ENCODE data around the gene TRPT1. TPM values are rescaled to one million over a fixed set of nuclear protein-coding genes. Genes with fewer than 3 reads are reported as not detected.

The TRPT1 gene
- total RNA-seq, 4 donors from 2014 or later, result 41.4 to 59.9 (median 50.3) TPM

DNA sequence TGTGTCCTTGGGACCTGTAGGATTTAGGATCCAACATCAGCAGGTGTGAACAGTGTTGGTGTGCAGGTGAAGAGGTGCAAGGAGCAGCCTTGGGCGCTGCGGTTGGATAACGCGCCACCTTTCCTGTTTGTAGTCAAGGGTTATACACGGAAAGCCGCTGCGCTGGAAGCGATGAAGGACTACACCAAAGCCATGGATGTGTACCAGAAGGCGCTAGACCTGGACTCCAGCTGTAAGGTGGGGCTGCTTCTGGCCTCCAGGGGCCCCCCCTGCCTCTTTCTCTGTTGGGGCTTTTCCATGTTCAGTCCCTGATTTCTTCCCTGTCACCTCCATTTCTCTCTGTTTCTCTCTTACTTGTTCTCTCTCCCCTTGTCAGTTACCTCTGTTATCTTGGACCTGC is 23.0 kb downstream of the TRPT1 start:
- no peak for ATAC-seq
- TF ChIP-seq EP300 (IDR thresholded peaks at IDR 0.05), result no peak
- Histone ChIP-seq H3K27ac (no peak overlapping the region), H3K36me3 (peaks cover 0 to 89% of the 10 kb centered on the region in 2 donors), H3K4me1 (peaks cover 0 to 42% (median 3%) of the 10 kb centered on the region in 3 donors), H3K9me3 (no peaks in the 10 kb centered on the region), H3K4me3 (no peak overlapping the region), H3K27me3 (no peaks in the 10 kb centered on the region)
- whole genome bisulfite sequencing, 2 donors (ENCODE audit: low coverage in 1 of 2), result 48% methylated on average over 2 of the region's 9 CpGs; no CpG with 5 or more reads in 1 of the 2 donors

DNA sequence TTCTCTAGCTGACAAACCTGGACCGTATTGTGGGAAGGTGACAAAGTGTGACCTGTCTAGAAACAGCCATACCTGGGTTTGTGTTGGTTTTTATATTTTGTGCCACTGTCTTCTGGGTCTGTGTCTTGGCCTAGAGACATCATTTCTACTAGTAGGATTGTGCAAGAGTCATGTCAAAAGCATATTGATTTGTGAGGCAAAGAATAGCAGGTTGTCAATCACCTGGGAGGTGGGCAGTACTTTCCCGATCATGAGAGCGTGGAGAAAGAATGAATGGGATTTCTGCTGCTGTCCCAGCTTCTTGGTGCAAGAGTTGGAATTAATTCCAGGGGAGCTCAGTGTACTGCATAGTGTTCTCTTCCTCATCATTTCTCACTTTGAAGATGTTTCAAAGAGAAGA is 24.4 kb downstream of the TRPT1 start:
- TF ChIP-seq POLR2A (IDR thresholded peaks at IDR 0.05), result no peak
- TF ChIP-seq, protein P1, sequence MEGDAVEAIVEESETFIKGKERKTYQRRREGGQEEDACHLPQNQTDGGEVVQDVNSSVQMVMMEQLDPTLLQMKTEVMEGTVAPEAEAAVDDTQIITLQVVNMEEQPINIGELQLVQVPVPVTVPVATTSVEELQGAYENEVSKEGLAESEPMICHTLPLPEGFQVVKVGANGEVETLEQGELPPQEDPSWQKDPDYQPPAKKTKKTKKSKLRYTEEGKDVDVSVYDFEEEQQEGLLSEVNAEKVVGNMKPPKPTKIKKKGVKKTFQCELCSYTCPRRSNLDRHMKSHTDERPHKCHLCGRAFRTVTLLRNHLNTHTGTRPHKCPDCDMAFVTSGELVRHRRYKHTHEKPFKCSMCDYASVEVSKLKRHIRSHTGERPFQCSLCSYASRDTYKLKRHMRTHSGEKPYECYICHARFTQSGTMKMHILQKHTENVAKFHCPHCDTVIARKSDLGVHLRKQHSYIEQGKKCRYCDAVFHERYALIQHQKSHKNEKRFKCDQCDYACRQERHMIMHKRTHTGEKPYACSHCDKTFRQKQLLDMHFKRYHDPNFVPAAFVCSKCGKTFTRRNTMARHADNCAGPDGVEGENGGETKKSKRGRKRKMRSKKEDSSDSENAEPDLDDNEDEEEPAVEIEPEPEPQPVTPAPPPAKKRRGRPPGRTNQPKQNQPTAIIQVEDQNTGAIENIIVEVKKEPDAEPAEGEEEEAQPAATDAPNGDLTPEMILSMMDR (IDR thresholded peaks at IDR 0.05), result no peak
- no peak for TF ChIP-seq POLR2AphosphoS5 (IDR thresholded peaks at IDR 0.05)
- no peak for TF ChIP-seq EP300 (IDR thresholded peaks at IDR 0.05)
- H3K9me3 ChIP-seq, result no peaks in the 10 kb centered on the region
- H3K36me3 ChIP-seq, result peaks cover 0 to 100% of the 10 kb centered on the region in 2 donors
- no peaks in the 10 kb centered on the region for H3K27me3 ChIP-seq
- H3K4me3 ChIP-seq, result no peak overlapping the region
- no peak for ATAC-seq
- H3K27ac ChIP-seq, result no peak overlapping the region
- 58 to 63% methylated on average over 3 of the region's 3 CpGs for WGBS, 2 donors (ENCODE audit: low coverage in 1 of 2)
- H3K4me1 ChIP-seq, result peaks cover 0 to 28% (median 3%) of the 10 kb centered on the region in 3 donors

DNA sequence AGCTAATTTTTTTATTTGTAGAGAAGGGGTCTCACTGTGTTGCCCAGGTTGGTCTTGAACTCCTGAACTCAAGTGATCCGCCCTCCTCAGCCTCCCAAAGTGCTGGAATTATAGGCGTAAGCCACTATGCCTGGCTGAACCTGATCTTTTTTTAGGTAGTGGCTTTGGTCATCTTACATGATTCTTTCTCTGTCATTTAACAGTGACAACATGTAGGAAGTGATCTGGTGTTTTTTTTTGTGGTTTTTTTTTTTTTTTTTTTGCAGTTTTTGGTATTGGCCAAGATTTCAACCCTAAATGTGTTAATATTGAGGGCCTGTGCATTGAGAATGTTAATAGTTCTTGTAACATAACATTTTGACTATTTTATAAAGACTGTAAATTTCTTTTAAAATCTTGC is 27.5 kb downstream of the TRPT1 start:
- WGBS, 2 donors (ENCODE audit: low coverage in 1 of 2), result 93 to 100% methylated on average over 1 to 2 of the region's 2 CpGs
- H3K4me3 ChIP-seq, result no peak overlapping the region
- no peak overlapping the region for H3K27ac ChIP-seq
- ATAC-seq, result no peak
- H3K9me3 ChIP-seq, result no peaks in the 10 kb centered on the region
- peaks cover 0 to 100% of the 10 kb centered on the region in 2 donors for H3K36me3 ChIP-seq
- TF ChIP-seq, protein P1 (IDR thresholded peaks at IDR 0.05), result no peak
- no peak for TF ChIP-seq POLR2AphosphoS5 (IDR thresholded peaks at IDR 0.05)
- TF ChIP-seq EP300 (IDR thresholded peaks at IDR 0.05), result no peak
- no peak for TF ChIP-seq POLR2A (IDR thresholded peaks at IDR 0.05)
- no peaks in the 10 kb centered on the region for H3K4me1 ChIP-seq
- no peaks in the 10 kb centered on the region for H3K27me3 ChIP-seq

DNA sequence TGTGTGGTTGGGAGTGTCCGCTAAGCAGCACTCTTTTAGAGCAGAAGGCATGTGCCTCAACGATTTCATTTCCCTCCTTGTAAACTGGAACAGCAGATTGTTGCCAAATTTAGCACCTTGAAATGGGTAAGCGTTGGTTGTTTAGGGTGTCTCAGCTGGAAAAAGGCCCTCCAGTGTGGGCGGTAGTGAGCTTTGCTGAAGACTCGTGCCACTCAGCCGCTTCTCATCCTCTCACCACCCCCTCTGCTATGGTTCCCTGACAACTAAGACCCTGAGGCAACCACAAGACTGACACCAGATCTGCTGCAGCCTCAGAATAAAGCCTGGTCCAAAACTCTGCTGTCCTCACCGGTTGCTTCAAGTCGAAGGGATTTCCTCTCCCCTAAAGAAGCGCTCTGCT is 29.4 kb downstream of the TRPT1 start:
- Histone ChIP-seq H3K27ac (no peak overlapping the region), H3K36me3 (peaks cover 0 to 94% of the 10 kb centered on the region in 2 donors), H3K27me3 (no peaks in the 10 kb centered on the region), H3K4me1 (no peaks in the 10 kb centered on the region), H3K9me3 (no peaks in the 10 kb centered on the region), H3K4me3 (no peak overlapping the region)
- ATAC-seq, result no peak
- TF ChIP-seq POLR2AphosphoS5 (IDR thresholded peaks at IDR 0.05) (no peak), POLR2A (IDR thresholded peaks at IDR 0.05) (no peak), EP300 (IDR thresholded peaks at IDR 0.05) (no peak)
- TF ChIP-seq, protein P1 (IDR thresholded peaks at IDR 0.05), result no peak
- WGBS, 2 donors (ENCODE audit: low coverage in 1 of 2), result 72 to 80% methylated on average over 2 to 5 of the region's 9 CpGs

DNA sequence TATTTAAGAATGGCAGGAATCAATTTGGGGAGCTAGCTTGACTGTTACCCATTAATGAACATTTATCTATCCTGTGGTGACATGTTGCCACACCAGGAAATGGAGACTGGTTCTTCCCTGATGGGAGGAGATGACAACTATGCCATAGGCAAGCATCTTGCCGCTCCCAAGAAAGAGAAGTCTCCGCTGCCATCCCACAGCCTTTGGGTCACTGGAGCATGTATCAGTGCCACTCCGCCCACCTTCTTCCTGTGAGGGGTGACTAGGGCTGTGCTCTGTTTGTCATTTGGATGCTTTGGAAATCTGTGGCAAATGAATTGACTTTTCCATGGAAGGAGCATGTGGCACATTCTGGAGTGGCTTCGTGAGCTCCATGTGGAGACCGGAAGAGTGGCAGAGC is 33.6 kb downstream of the TRPT1 start:
- no peaks in the 10 kb centered on the region for H3K27me3 ChIP-seq
- TF ChIP-seq, protein P1 (IDR thresholded peaks at IDR 0.05), result no peak
- TF ChIP-seq POLR2A (IDR thresholded peaks at IDR 0.05) (no peak), EP300 (IDR thresholded peaks at IDR 0.05) (no peak), POLR2AphosphoS5 (IDR thresholded peaks at IDR 0.05) (no peak)
- peaks cover 0 to 58% of the 10 kb centered on the region in 2 donors for H3K36me3 ChIP-seq
- H3K27ac ChIP-seq, result no peak overlapping the region
- no peaks in the 10 kb centered on the region for H3K9me3 ChIP-seq
- no peaks in the 10 kb centered on the region for H3K4me1 ChIP-seq
- no peak overlapping the region for H3K4me3 ChIP-seq
- 90% methylated on average over 2 of the region's 5 CpGs; no CpG with 5 or more reads in 1 of the 2 donors for WGBS, 2 donors (ENCODE audit: low coverage in 1 of 2)
- no peak for ATAC-seq
